K562 (cell line): Measurements from ENCODE around the gene KBTBD4. TPM values are rescaled to one million over a fixed set of nuclear protein-coding genes. Genes with fewer than 3 reads are reported as not detected.
A peak's percentile ranks its signal among the peaks of the same experiment; 100 is the strongest.

Experiments
- BCL6 ChIP-seq: fragments of 250-450 bp; sonication (Bioruptor Pico); IDR thresholded peaks from 2 replicates; pipeline ENCODE4 v1.4.0; 2020
- FOXJ3 ChIP-seq: sonication (generic); formaldehyde crosslinking; IDR thresholded peaks from 2 replicates; pipeline ENCODE4 v1.4.0; 2020; ENCODE audit warnings: mild to moderate bottlenecking, missing genetic modification reagents
- GATA2 ChIP-seq: sonication (generic); formaldehyde crosslinking; IDR thresholded peaks from 2 replicates; pipeline ENCODE4 v1.4.0; 2020; ENCODE audit warnings: mild to moderate bottlenecking, missing genetic modification reagents
- MEIS2 ChIP-seq: fragments of 450-650 bp; IDR thresholded peaks from 2 replicates; pipeline ENCODE4 v1.6.1; 2014; ENCODE audit warnings: mild to moderate bottlenecking; ENCODE audit not compliant: partially characterized antibody
- POLR3G ChIP-seq: IDR thresholded peaks from 2 replicates; pipeline ENCODE4 v1.6.1; 2011; ENCODE audit not compliant: insufficient read length, insufficient replicate concordance; ENCODE audit errors: extremely low read depth
- RBM25 ChIP-seq: fragments of 200-400 bp; formaldehyde crosslinking; IDR thresholded peaks from 2 replicates; pipeline ENCODE4 v1.6.1; 2018; ENCODE audit warnings: low read length, low read depth, moderate library complexity; ENCODE audit not compliant: severe bottlenecking
- ZNF24 ChIP-seq: fragments of 450-650 bp; IDR thresholded peaks from 2 replicates; pipeline ENCODE4 v1.6.1; 2016
- polyA plus RNA-seq, 8 experiments: library from polyadenylated mRNA; depleted of rRNA in 4 of 8; stranded (reverse) in 5 of 8; unstranded in 3 of 8; fragments of >200 nt; fragmentation: Nextera tagmentation in 2 of 8; fragmentation: Illumina TruSeq in 1 of 8; extraction: Ambion mirVana in 2 of 8; extraction: Trizol in 1 of 8; gene quantifications; 2 replicates each; pipeline versions ENCODE4 v1.2.1 to v1.2.3, GENCODE V29; 2011 to 2014; ENCODE audit warnings: inconsistent platforms in 1 of 8, missing spikeins in 1 of 8
- total RNA-seq, 7 experiments: library from RNA; depleted of rRNA in 6 of 7; stranded (reverse); fragments of >200 nt in 6 of 7; fragmentation: Illumina TruSeq in 2 of 7; extraction: Trizol in 2 of 7; gene quantifications; 2 replicates each; pipeline versions ENCODE4 v1.2.1 to v1.2.3, GENCODE V29; 2011 to 2021; ENCODE audit warnings: low replicate concordance in 1 of 7
- TF ChIP-seq, protein P1 (sequence below): sonication (generic); formaldehyde crosslinking; IDR thresholded peaks from 2 replicates; pipeline ENCODE4 v1.9.0; 2022; ENCODE audit warnings: mild to moderate bottlenecking, missing genetic modification reagents
- TF ChIP-seq, protein P2 (sequence below): fragments of 250-450 bp; sonication (Bioruptor Pico); IDR thresholded peaks from 2 replicates; pipeline ENCODE4 v1.4.0; 2020; ENCODE audit warnings: borderline replicate concordance
- TF ChIP-seq, protein P3 (sequence below): fragments of 250-450 bp; sonication (Bioruptor Pico); IDR thresholded peaks from 2 replicates; pipeline ENCODE4 v1.8.0; 2022; ENCODE audit warnings: moderate library complexity, mild to moderate bottlenecking, inconsistent platforms
- TF ChIP-seq, protein P4 (sequence below): sonication (generic); formaldehyde crosslinking; IDR thresholded peaks from 2 replicates; pipeline ENCODE4 v1.5.0; 2020; ENCODE audit warnings: missing genetic modification reagents
- TF ChIP-seq, protein P5 (sequence below): fragments of 450-650 bp; formaldehyde crosslinking; IDR thresholded peaks from 2 replicates; pipeline ENCODE4 v1.4.0; 2022; ENCODE audit warnings: mild to moderate bottlenecking, moderate library complexity
- TF ChIP-seq, protein P6 (sequence below): fragments of 450-650 bp; formaldehyde crosslinking; IDR thresholded peaks from 2 replicates; pipeline ENCODE4 v1.4.0; 2022; ENCODE audit warnings: missing genetic modification characterization
- TF ChIP-seq, protein P7 (sequence below): fragments of 200-800 bp; sonication (Bioruptor generic); IDR thresholded peaks from 2 replicates; pipeline ENCODE4 v1.6.1; 2017; ENCODE audit warnings: missing genetic modification characterization, missing compliant biosample characterization
- TF ChIP-seq, protein P8 (sequence below), 3 experiments: fragments of 200-800 bp in 1 of 3; sonication (Bioruptor generic) in 1 of 3; sonication (generic) in 1 of 3; formaldehyde crosslinking in 1 of 3; IDR thresholded peaks; 2 replicates each; pipeline versions ENCODE4 v1.6.1 to v1.8.0; 2016 to 2022; ENCODE audit warnings: mild to moderate bottlenecking in 2 of 3, missing compliant biosample characterization in 2 of 3, missing genetic modification characterization in 2 of 3, missing genetic modification reagents in 1 of 3

The KBTBD4 gene
- total and polyA plus RNA-seq, 9 of the 15 experiments (the other 6 are each of a cell fraction or from before 2014, with no cell fraction given) = 7.0 to 33.9 (median 13.3) TPM

DNA sequence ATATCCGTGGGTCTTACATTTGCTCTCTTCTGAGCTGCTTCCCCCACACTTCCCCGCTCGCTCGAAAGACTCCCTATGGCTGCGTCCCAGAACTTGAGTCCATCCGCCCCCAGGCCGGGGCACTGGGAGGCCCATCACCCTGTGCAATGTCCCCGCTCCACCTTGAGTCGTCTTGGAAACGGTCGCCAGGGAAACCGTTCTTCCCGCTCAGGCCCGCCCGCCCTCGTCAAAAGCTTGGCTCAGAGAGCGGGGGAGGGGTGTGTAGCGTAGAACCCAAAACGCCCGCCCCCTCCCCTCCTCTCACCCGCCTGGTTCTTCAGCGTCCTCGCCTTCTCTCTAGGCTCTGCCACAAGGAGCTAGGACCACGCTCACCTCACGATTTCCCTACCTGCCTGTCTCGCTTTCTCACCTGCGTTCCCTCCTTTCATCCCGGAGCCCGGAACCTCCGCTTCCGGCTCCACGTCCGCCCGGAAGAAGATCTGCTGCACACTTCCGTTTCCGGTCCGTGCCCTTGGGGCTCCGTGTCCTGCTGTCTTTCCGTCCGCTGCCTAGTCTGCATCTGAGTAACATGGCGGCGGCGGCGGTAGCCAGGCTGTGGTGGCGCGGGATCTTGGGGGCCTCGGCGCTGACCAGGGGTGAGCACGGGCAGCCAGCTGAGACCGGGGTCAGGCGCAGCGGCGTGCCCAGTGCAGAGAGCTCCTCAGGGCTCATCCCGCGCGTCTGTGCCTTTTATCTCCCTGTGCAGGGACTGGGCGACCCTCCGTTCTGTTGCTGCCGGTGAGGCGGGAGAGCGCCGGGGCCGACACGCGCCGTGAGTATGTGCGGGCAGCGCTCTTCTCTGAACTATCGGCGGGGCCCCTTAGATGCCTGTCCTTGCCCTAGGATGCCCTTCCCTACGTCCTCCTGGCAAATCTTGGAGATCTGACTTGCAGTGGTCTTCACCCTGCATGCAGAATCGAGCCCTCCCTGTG is at the start of gene KBTBD4, which contains the start of gene NDUFS3 (continued):
- TF ChIP-seq, protein P1, sequence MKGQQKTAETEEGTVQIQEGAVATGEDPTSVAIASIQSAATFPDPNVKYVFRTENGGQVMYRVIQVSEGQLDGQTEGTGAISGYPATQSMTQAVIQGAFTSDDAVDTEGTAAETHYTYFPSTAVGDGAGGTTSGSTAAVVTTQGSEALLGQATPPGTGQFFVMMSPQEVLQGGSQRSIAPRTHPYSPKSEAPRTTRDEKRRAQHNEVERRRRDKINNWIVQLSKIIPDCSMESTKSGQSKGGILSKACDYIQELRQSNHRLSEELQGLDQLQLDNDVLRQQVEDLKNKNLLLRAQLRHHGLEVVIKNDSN (CRISPR knock-in tag) = peak; percentile 5
- TF ChIP-seq, protein P2, sequence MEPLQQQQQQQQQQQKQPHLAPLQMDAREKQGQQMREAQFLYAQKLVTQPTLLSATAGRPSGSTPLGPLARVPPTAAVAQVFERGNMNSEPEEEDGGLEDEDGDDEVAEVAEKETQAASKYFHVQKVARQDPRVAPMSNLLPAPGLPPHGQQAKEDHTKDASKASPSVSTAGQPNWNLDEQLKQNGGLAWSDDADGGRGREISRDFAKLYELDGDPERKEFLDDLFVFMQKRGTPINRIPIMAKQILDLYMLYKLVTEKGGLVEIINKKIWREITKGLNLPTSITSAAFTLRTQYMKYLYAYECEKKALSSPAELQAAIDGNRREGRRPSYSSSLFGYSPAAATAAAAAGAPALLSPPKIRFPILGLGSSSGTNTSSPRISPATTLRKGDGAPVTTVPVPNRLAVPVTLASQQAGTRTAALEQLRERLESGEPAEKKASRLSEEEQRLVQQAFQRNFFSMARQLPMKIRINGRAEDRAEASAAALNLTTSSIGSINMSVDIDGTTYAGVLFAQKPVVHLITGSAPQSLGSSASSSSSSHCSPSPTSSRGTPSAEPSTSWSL (CRISPR knock-in tag) = no peak
- TF ChIP-seq, protein P3, sequence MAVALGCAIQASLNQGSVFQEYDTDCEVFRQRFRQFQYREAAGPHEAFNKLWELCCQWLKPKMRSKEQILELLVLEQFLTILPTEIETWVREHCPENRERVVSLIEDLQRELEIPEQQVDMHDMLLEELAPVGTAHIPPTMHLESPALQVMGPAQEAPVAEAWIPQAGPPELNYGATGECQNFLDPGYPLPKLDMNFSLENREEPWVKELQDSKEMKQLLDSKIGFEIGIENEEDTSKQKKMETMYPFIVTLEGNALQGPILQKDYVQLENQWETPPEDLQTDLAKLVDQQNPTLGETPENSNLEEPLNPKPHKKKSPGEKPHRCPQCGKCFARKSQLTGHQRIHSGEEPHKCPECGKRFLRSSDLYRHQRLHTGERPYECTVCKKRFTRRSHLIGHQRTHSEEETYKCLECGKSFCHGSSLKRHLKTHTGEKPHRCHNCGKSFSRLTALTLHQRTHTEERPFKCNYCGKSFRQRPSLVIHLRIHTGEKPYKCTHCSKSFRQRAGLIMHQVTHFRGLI (CRISPR knock-in tag) = no peak
- TF ChIP-seq MEIS2 = peak; percentile 32
- TF ChIP-seq, protein P4, sequence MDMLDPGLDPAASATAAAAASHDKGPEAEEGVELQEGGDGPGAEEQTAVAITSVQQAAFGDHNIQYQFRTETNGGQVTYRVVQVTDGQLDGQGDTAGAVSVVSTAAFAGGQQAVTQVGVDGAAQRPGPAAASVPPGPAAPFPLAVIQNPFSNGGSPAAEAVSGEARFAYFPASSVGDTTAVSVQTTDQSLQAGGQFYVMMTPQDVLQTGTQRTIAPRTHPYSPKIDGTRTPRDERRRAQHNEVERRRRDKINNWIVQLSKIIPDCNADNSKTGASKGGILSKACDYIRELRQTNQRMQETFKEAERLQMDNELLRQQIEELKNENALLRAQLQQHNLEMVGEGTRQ (CRISPR knock-in tag) = no peak
- TF ChIP-seq POLR3G = no peak
- TF ChIP-seq, protein P5, sequence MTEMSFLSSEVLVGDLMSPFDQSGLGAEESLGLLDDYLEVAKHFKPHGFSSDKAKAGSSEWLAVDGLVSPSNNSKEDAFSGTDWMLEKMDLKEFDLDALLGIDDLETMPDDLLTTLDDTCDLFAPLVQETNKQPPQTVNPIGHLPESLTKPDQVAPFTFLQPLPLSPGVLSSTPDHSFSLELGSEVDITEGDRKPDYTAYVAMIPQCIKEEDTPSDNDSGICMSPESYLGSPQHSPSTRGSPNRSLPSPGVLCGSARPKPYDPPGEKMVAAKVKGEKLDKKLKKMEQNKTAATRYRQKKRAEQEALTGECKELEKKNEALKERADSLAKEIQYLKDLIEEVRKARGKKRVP (CRISPR knock-in tag) = no peak
- no peak for TF ChIP-seq FOXJ3 (CRISPR knock-in tag)
- TF ChIP-seq, protein P6, sequence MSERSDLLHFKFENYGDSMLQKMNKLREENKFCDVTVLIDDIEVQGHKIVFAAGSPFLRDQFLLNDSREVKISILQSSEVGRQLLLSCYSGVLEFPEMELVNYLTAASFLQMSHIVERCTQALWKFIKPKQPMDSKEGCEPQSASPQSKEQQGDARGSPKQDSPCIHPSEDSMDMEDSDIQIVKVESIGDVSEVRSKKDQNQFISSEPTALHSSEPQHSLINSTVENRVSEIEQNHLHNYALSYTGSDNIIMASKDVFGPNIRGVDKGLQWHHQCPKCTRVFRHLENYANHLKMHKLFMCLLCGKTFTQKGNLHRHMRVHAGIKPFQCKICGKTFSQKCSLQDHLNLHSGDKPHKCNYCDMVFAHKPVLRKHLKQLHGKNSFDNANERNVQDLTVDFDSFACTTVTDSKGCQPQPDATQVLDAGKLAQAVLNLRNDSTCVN (CRISPR knock-in tag) = peak; percentile 14; the same call in 1 of the 2 replicates
- 0 out of 2 replicates have a peak, but pooled peaks have one; percentile 28 for TF ChIP-seq GATA2 (CRISPR knock-in tag)
- TF ChIP-seq, protein P7, sequence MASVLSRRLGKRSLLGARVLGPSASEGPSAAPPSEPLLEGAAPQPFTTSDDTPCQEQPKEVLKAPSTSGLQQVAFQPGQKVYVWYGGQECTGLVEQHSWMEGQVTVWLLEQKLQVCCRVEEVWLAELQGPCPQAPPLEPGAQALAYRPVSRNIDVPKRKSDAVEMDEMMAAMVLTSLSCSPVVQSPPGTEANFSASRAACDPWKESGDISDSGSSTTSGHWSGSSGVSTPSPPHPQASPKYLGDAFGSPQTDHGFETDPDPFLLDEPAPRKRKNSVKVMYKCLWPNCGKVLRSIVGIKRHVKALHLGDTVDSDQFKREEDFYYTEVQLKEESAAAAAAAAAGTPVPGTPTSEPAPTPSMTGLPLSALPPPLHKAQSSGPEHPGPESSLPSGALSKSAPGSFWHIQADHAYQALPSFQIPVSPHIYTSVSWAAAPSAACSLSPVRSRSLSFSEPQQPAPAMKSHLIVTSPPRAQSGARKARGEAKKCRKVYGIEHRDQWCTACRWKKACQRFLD (CRISPR knock-in tag) = no peak
- TF ChIP-seq, protein P8, sequence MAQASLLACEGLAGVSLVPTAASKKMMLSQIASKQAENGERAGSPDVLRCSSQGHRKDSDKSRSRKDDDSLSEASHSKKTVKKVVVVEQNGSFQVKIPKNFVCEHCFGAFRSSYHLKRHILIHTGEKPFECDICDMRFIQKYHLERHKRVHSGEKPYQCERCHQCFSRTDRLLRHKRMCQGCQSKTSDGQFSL (CRISPR knock-in tag; IDR thresholded peaks at IDR 0.05) = 0 out of 2 replicates have a peak, but pooled peaks have one; percentile 47
- TF ChIP-seq, protein P8 (tag; IDR thresholded peaks at IDR 0.05) = no peak
- TF ChIP-seq BCL6 (CRISPR knock-in tag) = no peak
- peak; percentile 66; the same call in 1 of the 2 replicates for TF ChIP-seq ZNF24
- no peak for TF ChIP-seq RBM25
